ENCODE measurements around the gene BCL11B.

Gene BCL11B

GRCh38 chr14:99280066-99280731 is 8.2 kb upstream of the BCL11B start:
- no peak for DNase-seq (ENCODE audit: extremely low read depth, low read depth)
- TF ChIP-seq, protein P1, sequence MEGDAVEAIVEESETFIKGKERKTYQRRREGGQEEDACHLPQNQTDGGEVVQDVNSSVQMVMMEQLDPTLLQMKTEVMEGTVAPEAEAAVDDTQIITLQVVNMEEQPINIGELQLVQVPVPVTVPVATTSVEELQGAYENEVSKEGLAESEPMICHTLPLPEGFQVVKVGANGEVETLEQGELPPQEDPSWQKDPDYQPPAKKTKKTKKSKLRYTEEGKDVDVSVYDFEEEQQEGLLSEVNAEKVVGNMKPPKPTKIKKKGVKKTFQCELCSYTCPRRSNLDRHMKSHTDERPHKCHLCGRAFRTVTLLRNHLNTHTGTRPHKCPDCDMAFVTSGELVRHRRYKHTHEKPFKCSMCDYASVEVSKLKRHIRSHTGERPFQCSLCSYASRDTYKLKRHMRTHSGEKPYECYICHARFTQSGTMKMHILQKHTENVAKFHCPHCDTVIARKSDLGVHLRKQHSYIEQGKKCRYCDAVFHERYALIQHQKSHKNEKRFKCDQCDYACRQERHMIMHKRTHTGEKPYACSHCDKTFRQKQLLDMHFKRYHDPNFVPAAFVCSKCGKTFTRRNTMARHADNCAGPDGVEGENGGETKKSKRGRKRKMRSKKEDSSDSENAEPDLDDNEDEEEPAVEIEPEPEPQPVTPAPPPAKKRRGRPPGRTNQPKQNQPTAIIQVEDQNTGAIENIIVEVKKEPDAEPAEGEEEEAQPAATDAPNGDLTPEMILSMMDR (IDR thresholded peaks at IDR 0.05; ENCODE audit: low read depth, low read length, missing control alignments) = no peak
- H3K4me3 ChIP-seq (replicated peaks; ENCODE audit: low read depth, low read length) = no peak overlapping the region

DNA sequence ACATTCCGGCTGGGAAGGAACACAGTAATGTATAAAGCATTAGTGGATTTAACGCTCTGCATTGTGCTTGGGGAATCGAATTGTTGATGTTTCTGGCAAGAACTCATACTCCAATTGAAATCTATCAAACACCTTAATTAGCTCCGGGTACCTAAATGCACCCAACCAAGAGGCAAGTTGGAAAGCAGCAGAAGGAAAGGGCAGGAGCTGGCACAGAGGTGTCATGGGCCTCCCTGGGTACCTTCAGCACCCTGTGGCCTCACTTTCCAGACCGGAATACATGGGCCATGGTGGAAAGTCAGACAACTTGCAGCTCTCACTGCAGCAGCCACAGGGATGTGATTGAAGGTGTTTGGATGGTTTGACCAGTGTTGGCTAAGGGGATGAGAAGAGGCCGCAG is 6.8 kb upstream of the BCL11B start:
- TF ChIP-seq, protein P1 (IDR thresholded peaks at IDR 0.05; ENCODE audit: low read depth, low read length, missing control alignments) = no peak
- DNase-seq (ENCODE audit: extremely low read depth, low read depth) = no peak
- no peak overlapping the region for H3K4me3 ChIP-seq (replicated peaks; ENCODE audit: low read depth, low read length)

DNA sequence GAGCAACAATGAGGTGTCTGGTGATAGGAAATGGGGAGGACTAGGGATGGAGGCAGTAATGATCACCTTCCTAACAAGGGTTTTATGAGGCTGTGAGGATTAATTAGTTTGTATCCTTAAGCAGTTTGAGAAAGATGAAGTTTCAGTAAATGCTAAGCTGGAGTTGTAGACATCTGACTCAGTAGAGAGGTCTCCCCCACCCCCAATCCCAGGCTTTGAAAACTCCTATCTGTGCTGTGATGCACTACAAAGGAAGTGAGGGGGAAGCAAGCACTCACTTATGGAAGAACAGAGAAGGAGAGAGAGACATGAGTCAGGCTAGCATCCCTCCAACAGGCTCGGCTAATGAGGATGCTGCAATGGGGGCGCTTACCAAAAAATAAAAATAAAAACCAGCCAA is 5.5 kb upstream of the BCL11B start:
- TF ChIP-seq, protein P1 (IDR thresholded peaks at IDR 0.05; ENCODE audit: low read depth, low read length, missing control alignments) = no peak
- no peak overlapping the region for H3K4me3 ChIP-seq (replicated peaks; ENCODE audit: low read depth, low read length)
- no peak for DNase-seq (ENCODE audit: extremely low read depth, low read depth)

GRCh38 chr14:99276482-99276881 is 4.5 kb upstream of the BCL11B start:
- DNase-seq (ENCODE audit: extremely low read depth, low read depth) = no peak
- no peak overlapping the region for H3K4me3 ChIP-seq (replicated peaks; ENCODE audit: low read depth, low read length)
- TF ChIP-seq, protein P1 (IDR thresholded peaks at IDR 0.05; ENCODE audit: low read depth, low read length, missing control alignments) = no peak

DNA sequence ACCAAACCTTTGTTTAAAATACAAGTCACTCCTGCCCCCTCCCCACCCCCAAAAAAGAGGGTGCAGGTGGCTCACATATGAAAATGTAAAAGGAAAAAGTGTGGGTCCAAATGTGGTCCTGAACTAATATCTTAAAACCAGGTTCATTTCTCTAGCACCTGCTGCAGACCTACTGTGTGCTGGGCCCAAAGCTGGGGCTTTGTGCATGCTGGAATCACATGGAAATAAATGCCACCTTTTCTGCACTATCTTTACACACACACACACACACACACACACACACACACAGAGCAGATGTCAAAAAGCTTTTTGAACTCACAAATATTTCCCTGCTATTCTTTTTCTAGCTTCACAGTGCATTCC is 3.2 kb upstream of the BCL11B start:
- TF ChIP-seq, protein P1 (IDR thresholded peaks at IDR 0.05; ENCODE audit: low read depth, low read length, missing control alignments) = no peak
- no peak overlapping the region for H3K4me3 ChIP-seq (replicated peaks; ENCODE audit: low read depth, low read length)
- no peak for DNase-seq (ENCODE audit: extremely low read depth, low read depth)

- DNase-seq (ENCODE audit: extremely low read depth, low read depth) = peak; percentile 47
- H3K4me3 ChIP-seq (replicated peaks; ENCODE audit: low read depth, low read length) = peak overlapping the region; percentile 22
- TF ChIP-seq, protein P1 (IDR thresholded peaks at IDR 0.05; ENCODE audit: low read depth, low read length, missing control alignments) = peak; percentile 28
These were observed 2.6 kb upstream of the BCL11B start for GRCh38 chr14:99274346-99275221.

Data from HFF-Myc (cell line).